CD4-positive, alpha-beta T cell (primary cell): ENCODE data around the gene TARBP2. TPM values are rescaled to one million over a fixed set of nuclear protein-coding genes. Genes with fewer than 3 reads are reported as not detected.

Experiments used
- ATAC-seq: fragments of 200-7000 bp; cut with Tn5 transposase; one replicate; pipeline ENCODE4 v1.10.0; 2022; ENCODE audit warnings: mild to moderate bottlenecking; ENCODE audit not compliant: poor library complexity
- CTCF ChIA-PET: fragments of 350-600 bp; sonication (Branson Sonifier 250); formaldehyde crosslinking; loops from one replicate; lab custom pipeline; 2021; ENCODE audit warnings: antibody characterized with exemption, inconsistent platforms; lab: Charles Lee
- POLR2A ChIA-PET: fragments of 350-600 bp; sonication (Branson Sonifier 250); formaldehyde crosslinking; loops from one replicate; lab custom pipeline; 2021; ENCODE audit warnings: antibody characterized with exemption, inconsistent platforms; lab: Charles Lee
- DNase-seq, 14 experiments: peaks; one replicate each; pipeline ENCODE4 v3.0.0-alpha.2; 2013 to 2020; ENCODE audit warnings: mixed read lengths in 2 of 14
- H3K27ac ChIP-seq, 2 donors: one replicate each; pipeline versions ENCODE4 v1.5.1 to v1.7.0; 2013; ENCODE audit warnings: low read length in 2 of 2, low read depth in 1 of 2, mild to moderate bottlenecking in 1 of 2
- H3K27me3 ChIP-seq, 2 experiments: 1 replicate in 1 of 2; 2 replicates in 1 of 2; pipeline versions ENCODE4 v1.6.1 to v1.7.0; 2013; ENCODE audit warnings: low read length in 2 of 2, control low read depth in 1 of 2, mild to moderate bottlenecking in 1 of 2, moderate library complexity in 1 of 2; ENCODE audit not compliant: insufficient read depth in 2 of 2, control insufficient read depth in 1 of 2
- H3K36me3 ChIP-seq: one replicate; pipeline ENCODE4 v1.6.1; 2013; ENCODE audit warnings: low read length, control low read depth; ENCODE audit not compliant: insufficient read depth
- H3K4me1 ChIP-seq: one replicate; pipeline ENCODE4 v1.6.1; 2013; ENCODE audit warnings: low read length, control low read depth; ENCODE audit not compliant: insufficient read depth
- H3K4me3 ChIP-seq: one replicate; pipeline ENCODE4 v1.5.1; 2013; ENCODE audit warnings: mild to moderate bottlenecking, low read length, moderate library complexity
- H3K9me3 ChIP-seq, 2 experiments: 1 replicate in 1 of 2; 2 replicates in 1 of 2; pipeline versions ENCODE4 v1.6.1 to v1.7.0; 2013; ENCODE audit warnings: low read length in 2 of 2, mild to moderate bottlenecking in 2 of 2, control low read depth in 1 of 2, moderate library complexity in 1 of 2; ENCODE audit not compliant: control insufficient read depth in 1 of 2, insufficient read depth in 1 of 2
- H3K27ac Mint-ChIP-seq: one replicate; pipeline ENCODE4 v1.8.0; 2020; ENCODE audit warnings: mixed read lengths
- H3K27me3 Mint-ChIP-seq: one replicate; pipeline ENCODE4 v1.8.0; 2021; ENCODE audit warnings: mixed read lengths
- H3K36me3 Mint-ChIP-seq: one replicate; pipeline ENCODE4 v1.8.0; 2021; ENCODE audit warnings: low read depth, mixed read lengths
- H3K4me1 Mint-ChIP-seq: one replicate; pipeline ENCODE4 v1.8.0; 2021; ENCODE audit warnings: low read depth, mixed read lengths
- H3K4me3 Mint-ChIP-seq: one replicate; pipeline ENCODE4 v1.8.0; 2020; ENCODE audit warnings: mild to moderate bottlenecking, mixed read lengths
- H3K9me3 Mint-ChIP-seq: one replicate; pipeline ENCODE4 v1.8.0; 2020; ENCODE audit warnings: mixed read lengths
- CTCF ChIP-seq: fragments of 200-600 bp; IDR thresholded peaks from one replicate; pipeline ENCODE4 v1.8.0; 2022; ENCODE audit warnings: antibody characterized with exemption, mild to moderate bottlenecking
- intact Hi-C, 2 experiments: fragments of 100-400 bp; cut with DNase I in 1 of 2; cut with micrococcal nuclease in 1 of 2; formaldehyde crosslinking; loops; one replicate each; pipeline versions ENCODE4 v1.15.1 to v1.9.0; 2023 to 2025; cut with DNase I, micrococcal nuclease
- total RNA-seq, 174 experiments: library from RNA in 2 of 174; stranded (reverse) in 2 of 174; gene quantifications; one replicate each; pipeline ENCODE4 v1.2.3 and lab custom pipeline; 2021 to 2026

TARBP2 gene
- total RNA-seq, 2 experiments from 2014 or later: 21.7 to 22.4 TPM

- Histone ChIP-seq H3K4me1 (no peaks in the 10 kb centered on the region), H3K27me3 (no peaks in the 10 kb centered on the region), H3K36me3 (peaks cover 64% of the 10 kb centered on the region), H3K9me3 (no peaks in the 10 kb centered on the region), H3K27ac (no peak overlapping the region), H3K4me3 (no peak overlapping the region)
- CTCF ChIA-PET: no interaction called here
- POLR2A ChIA-PET: no interaction called here
- Mint-ChIP-seq H3K4me3 (no peak overlapping the region), H3K4me1 (no peaks in the 10 kb centered on the region), H3K9me3 (no peaks in the 10 kb centered on the region), H3K36me3 (peaks cover 75% of the 10 kb centered on the region), H3K27me3 (no peaks in the 10 kb centered on the region), H3K27ac (no peak overlapping the region)
- ATAC-seq (no peak), DNase-seq (no peak)
- intact Hi-C loops: no loop called here
- no peak for TF ChIP-seq CTCF
Observed at GRCh38 chr12:53524476-53524875, 23.4 kb downstream of the TARBP2 start.

- no peak overlapping the region for H3K27ac Mint-ChIP-seq
- TF ChIP-seq CTCF: no peak
- H3K36me3 Mint-ChIP-seq: peaks cover 64% of the 10 kb centered on the region
- intact Hi-C loops: no loop called here
- H3K27ac ChIP-seq: no peak overlapping the region
- POLR2A ChIA-PET: no interaction called here
- no peaks in the 10 kb centered on the region for H3K4me1 ChIP-seq
- CTCF ChIA-PET: no interaction called here
- H3K4me3 ChIP-seq: no peak overlapping the region
- ATAC-seq (no peak), DNase-seq (no peak)
- H3K36me3 ChIP-seq: peaks cover 62% of the 10 kb centered on the region
- H3K27me3 Mint-ChIP-seq: no peaks in the 10 kb centered on the region
- H3K9me3 Mint-ChIP-seq: no peaks in the 10 kb centered on the region
- H3K4me1 Mint-ChIP-seq: no peaks in the 10 kb centered on the region
- no peaks in the 10 kb centered on the region for H3K9me3 ChIP-seq
- no peaks in the 10 kb centered on the region for H3K27me3 ChIP-seq
- H3K4me3 Mint-ChIP-seq: no peak overlapping the region
Observed at GRCh38 chr12:53530061-53530460, 29.0 kb downstream of the TARBP2 start.

GRCh38 chr12:53530920-53531319, 29.8 kb downstream of the TARBP2 start:
- no peak overlapping the region for H3K27ac ChIP-seq
- Mint-ChIP-seq H3K27me3 (no peaks in the 10 kb centered on the region), H3K4me3 (no peak overlapping the region), H3K4me1 (no peaks in the 10 kb centered on the region), H3K36me3 (peaks cover 64% of the 10 kb centered on the region), H3K9me3 (no peaks in the 10 kb centered on the region), H3K27ac (no peak overlapping the region)
- H3K27me3 ChIP-seq: no peaks in the 10 kb centered on the region
- H3K4me1 ChIP-seq: no peaks in the 10 kb centered on the region
- POLR2A ChIA-PET: no interaction called here
- ATAC-seq (no peak), DNase-seq (no peak)
- no peaks in the 10 kb centered on the region for H3K9me3 ChIP-seq
- H3K36me3 ChIP-seq: peaks cover 70% of the 10 kb centered on the region
- CTCF ChIA-PET: no interaction called here
- TF ChIP-seq CTCF: no peak
- H3K4me3 ChIP-seq: no peak overlapping the region
- intact Hi-C loops: no loop called here
